OCI-LY1 (cell line): ENCODE data around the gene COPS3.

Experiments
- H2AFZ ChIP-seq: fragments of 200-600 bp; sonication (generic), shearing (Covaris generic); 2 replicates; pipeline ENCODE4 v1.6.0; 2014; ENCODE audit warnings: antibody characterized with exemption, mild to moderate bottlenecking, low read length
- H3F3A ChIP-seq: fragments of 200-600 bp; sonication (generic), shearing (Covaris generic); 2 replicates; pipeline ENCODE4 v1.6.0; 2014; ENCODE audit warnings: mild to moderate bottlenecking, antibody characterized with exemption, low read length, moderate library complexity; ENCODE audit not compliant: insufficient read depth
- H3K27ac ChIP-seq: fragments of 200-600 bp; sonication (generic); 2 replicates; pipeline ENCODE4 v1.5.1; 2014; ENCODE audit warnings: low read length, mixed run types, mild to moderate bottlenecking, low read depth; ENCODE audit not compliant: poor library complexity, severe bottlenecking
- H3K27me3 ChIP-seq: fragments of 200-600 bp; sonication (generic); 2 replicates; pipeline ENCODE4 v1.6.0; 2014; ENCODE audit warnings: antibody characterized with exemption, mild to moderate bottlenecking, low read length, moderate library complexity; ENCODE audit not compliant: insufficient read depth
- H3K36me3 ChIP-seq: fragments of 200-600 bp; sonication (generic); 2 replicates; pipeline ENCODE4 v1.6.1; 2014; ENCODE audit warnings: mild to moderate bottlenecking, antibody characterized with exemption, low read length, moderate library complexity, mixed read lengths; ENCODE audit not compliant: insufficient read depth
- H3K4me1 ChIP-seq: fragments of 200-600 bp; sonication (generic); 2 replicates; pipeline ENCODE4 v1.5.1; 2014; ENCODE audit warnings: mild to moderate bottlenecking, low read length, moderate library complexity; ENCODE audit not compliant: insufficient read depth, severe bottlenecking
- H3K4me2 ChIP-seq: fragments of 200-600 bp; sonication (generic), shearing (Covaris generic); 2 replicates; pipeline ENCODE4 v1.6.1; 2014; ENCODE audit warnings: low read length
- H3K4me3 ChIP-seq: fragments of 200-600 bp; sonication (generic); 2 replicates; pipeline ENCODE4 v1.5.1; 2014; ENCODE audit warnings: low read length, low read depth, mild to moderate bottlenecking, mixed read lengths; ENCODE audit not compliant: poor library complexity, severe bottlenecking
- H3K79me2 ChIP-seq: fragments of 200-600 bp; shearing (Covaris generic); 2 replicates; pipeline ENCODE4 v1.6.1; 2016; ENCODE audit warnings: mixed run types, low read length, mixed read lengths; ENCODE audit not compliant: insufficient read depth
- H3K9ac ChIP-seq: fragments of 200-600 bp; sonication (generic), shearing (Covaris generic); 2 replicates; pipeline ENCODE4 v1.6.1; 2014; ENCODE audit warnings: mild to moderate bottlenecking, low read length, mixed read lengths
- H3K9me2 ChIP-seq: fragments of 200-600 bp; sonication (generic), shearing (Covaris generic); 2 replicates; pipeline ENCODE4 v1.6.1; 2014; ENCODE audit warnings: low read depth, mild to moderate bottlenecking, low read length, mixed read lengths
- H3K9me3 ChIP-seq: fragments of 200-600 bp; shearing (Covaris generic); 2 replicates; pipeline ENCODE4 v1.6.1; 2014; ENCODE audit warnings: low read length, mixed read lengths
- H4K20me1 ChIP-seq: fragments of 200-600 bp; sonication (generic), shearing (Covaris generic); 2 replicates; pipeline ENCODE4 v1.6.0; 2016; ENCODE audit warnings: mild to moderate bottlenecking, low read length; ENCODE audit not compliant: insufficient read depth
- CTCF ChIP-seq: fragments of 200-600 bp; sonication (generic), shearing (Covaris generic); IDR thresholded peaks from 2 replicates; pipeline ENCODE4 v1.5.1; 2017; ENCODE audit warnings: mild to moderate bottlenecking, antibody characterized with exemption, low read length, moderate library complexity, mixed read lengths
- EZH2 ChIP-seq: fragments of 200-600 bp; sonication (generic), shearing (Covaris generic); IDR thresholded peaks from 2 replicates; pipeline ENCODE4 v1.8.0; 2017; ENCODE audit warnings: borderline replicate concordance, mixed run types, mild to moderate bottlenecking, antibody characterized with exemption, low read length, moderate library complexity, mixed read lengths

COPS3 gene

DNA sequence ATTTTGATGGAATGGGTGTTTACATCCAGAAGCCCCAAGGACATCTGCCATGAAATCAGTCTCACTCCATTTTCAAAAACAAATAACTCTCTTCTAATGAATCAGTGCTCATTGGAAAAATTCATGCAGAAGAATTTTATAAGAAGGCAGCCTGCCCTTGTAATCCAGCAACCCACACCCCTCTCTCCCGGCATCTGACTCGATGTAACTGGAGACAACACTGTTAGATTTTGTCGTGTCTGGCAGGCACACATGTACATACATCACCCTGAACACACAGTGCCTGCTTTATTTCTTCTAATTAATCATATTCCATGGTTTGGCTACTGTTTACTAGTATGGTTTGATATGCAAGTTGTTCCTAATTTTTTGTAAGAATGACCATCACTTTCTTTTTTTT is 63.1 kb downstream of the COPS3 start:
- Histone ChIP-seq H3K36me3 (peaks cover 56% of the 10 kb centered on the region), H2AFZ (no peak overlapping the region), H4K20me1 (no peaks in the 10 kb centered on the region)

GRCh38 chr17:17216776-17217175 is 64.3 kb downstream of the COPS3 start:
- H3K27me3 ChIP-seq, result no peaks in the 10 kb centered on the region
- no peak overlapping the region for H3K4me3 ChIP-seq
- H3F3A ChIP-seq, result no peaks in the 10 kb centered on the region
- no peaks in the 10 kb centered on the region for H3K9me2 ChIP-seq
- TF ChIP-seq EZH2, result no peak
- peak; percentile 21; the same call in 1 of the 2 replicates for TF ChIP-seq CTCF
- H3K9ac ChIP-seq, result no peak overlapping the region
- H4K20me1 ChIP-seq, result no peaks in the 10 kb centered on the region
- H3K27ac ChIP-seq, result no peak overlapping the region
- H3K9me3 ChIP-seq, result no peaks in the 10 kb centered on the region
- no peaks in the 10 kb centered on the region for H3K4me1 ChIP-seq
- no peaks in the 10 kb centered on the region for H3K79me2 ChIP-seq
- no peak overlapping the region for H2AFZ ChIP-seq
- H3K36me3 ChIP-seq, result peaks cover 51% of the 10 kb centered on the region
- H3K4me2 ChIP-seq, result no peak overlapping the region

More for the DNA sequence above, 63.1 kb downstream of the COPS3 start:
- Histone ChIP-seq H3K27me3 (no peaks in the 10 kb centered on the region), H3K4me3 (no peak overlapping the region), H3K9ac (no peak overlapping the region), H3K9me2 (no peaks in the 10 kb centered on the region), H3K4me2 (no peak overlapping the region), H3K79me2 (no peaks in the 10 kb centered on the region), H3K9me3 (no peaks in the 10 kb centered on the region), H3K27ac (no peak overlapping the region), H3F3A (no peaks in the 10 kb centered on the region), H3K4me1 (no peaks in the 10 kb centered on the region)
- TF ChIP-seq CTCF (no peak), EZH2 (no peak)

GRCh38 chr17:17216236-17216635 is 64.8 kb downstream of the COPS3 start:
- no peaks in the 10 kb centered on the region for H3K79me2 ChIP-seq
- no peak overlapping the region for H2AFZ ChIP-seq
- TF ChIP-seq CTCF (no peak), EZH2 (no peak)
- no peak overlapping the region for H3K27ac ChIP-seq
- H3K36me3 ChIP-seq, result peaks cover 46% of the 10 kb centered on the region
- no peak overlapping the region for H3K9ac ChIP-seq
- no peaks in the 10 kb centered on the region for H3K9me3 ChIP-seq
- H4K20me1 ChIP-seq, result no peaks in the 10 kb centered on the region
- H3K4me3 ChIP-seq, result no peak overlapping the region
- no peaks in the 10 kb centered on the region for H3K4me1 ChIP-seq
- H3K4me2 ChIP-seq, result no peak overlapping the region
- H3F3A ChIP-seq, result no peaks in the 10 kb centered on the region
- H3K9me2 ChIP-seq, result no peaks in the 10 kb centered on the region
- H3K27me3 ChIP-seq, result no peaks in the 10 kb centered on the region
